OCI-LY1 (cell line): ENCODE measurements around the gene CDH22.

Experiments used
- CTCF ChIP-seq: fragments of 200-600 bp; sonication (generic), shearing (Covaris generic); IDR thresholded peaks from 2 replicates; pipeline ENCODE4 v1.5.1; 2017; ENCODE audit warnings: mild to moderate bottlenecking, antibody characterized with exemption, low read length, moderate library complexity, mixed read lengths
- EZH2 ChIP-seq: fragments of 200-600 bp; sonication (generic), shearing (Covaris generic); IDR thresholded peaks from 2 replicates; pipeline ENCODE4 v1.8.0; 2017; ENCODE audit warnings: borderline replicate concordance, mixed run types, mild to moderate bottlenecking, antibody characterized with exemption, low read length, moderate library complexity, mixed read lengths

- TF ChIP-seq CTCF (no peak), EZH2 (no peak)
Measured at GRCh38 chr20:46195264-46196036, 112.8 kb downstream of the CDH22 start.
